Endodermal cell (in vitro differentiated cells): ENCODE data around the gene FBL. TPM values are rescaled to one million over a fixed set of nuclear protein-coding genes. Genes with fewer than 3 reads are reported as not detected.
"Not testable (repeated sequence)": the region's sequence is repeated elsewhere in the genome, so short reads cannot be mapped to it uniquely, and the experiment has no call there.

Source experiments
- DNase-seq: peaks from one replicate; pipeline ENCODE4 v3.0.0-alpha.2; 2017
- H3K27ac ChIP-seq: 2 replicates; pipeline ENCODE4 v1.5.1; 2013; ENCODE audit warnings: mild to moderate bottlenecking, low read depth, low read length, moderate library complexity
- H3K27me3 ChIP-seq: 2 replicates; pipeline ENCODE4 v1.6.1; 2013; ENCODE audit warnings: mild to moderate bottlenecking, low read length, moderate library complexity; ENCODE audit not compliant: insufficient read depth, control insufficient read depth, poor library complexity, severe bottlenecking
- H3K36me3 ChIP-seq: 2 replicates; pipeline ENCODE4 v1.7.0; 2013; ENCODE audit warnings: mild to moderate bottlenecking, low read length, moderate library complexity; ENCODE audit not compliant: control insufficient read depth, insufficient read depth
- H3K4me1 ChIP-seq: one replicate; pipeline ENCODE4 v1.7.0; 2013; ENCODE audit warnings: low read length; ENCODE audit not compliant: control insufficient read depth, insufficient read depth
- H3K4me3 ChIP-seq: 2 replicates; pipeline ENCODE4 v1.5.1; 2013; ENCODE audit warnings: mild to moderate bottlenecking, low read length, moderate library complexity
- H3K9ac ChIP-seq: 2 replicates; pipeline ENCODE4 v1.6.1; 2013; ENCODE audit warnings: mild to moderate bottlenecking, low read length, moderate library complexity; ENCODE audit not compliant: poor library complexity, severe bottlenecking; ENCODE audit errors: extremely low read depth
- H3K9me3 ChIP-seq: 2 replicates; pipeline ENCODE4 v1.6.1; 2013; ENCODE audit warnings: mild to moderate bottlenecking, low read length, moderate library complexity; ENCODE audit not compliant: control insufficient read depth
- H3K27ac Mint-ChIP-seq: 2 replicates; pipeline ENCODE4 v1.8.0; 2020; ENCODE audit warnings: mixed read lengths
- H3K27me3 Mint-ChIP-seq: 2 replicates; pipeline ENCODE4 v1.8.0; 2021; ENCODE audit warnings: mild to moderate bottlenecking, mixed read lengths; ENCODE audit not compliant: insufficient read depth
- H3K36me3 Mint-ChIP-seq: 2 replicates; pipeline ENCODE4 v1.8.0; 2020; ENCODE audit warnings: low read depth, mixed read lengths
- H3K4me1 Mint-ChIP-seq: 2 replicates; pipeline ENCODE4 v1.8.0; 2020; ENCODE audit warnings: mixed read lengths
- H3K4me3 Mint-ChIP-seq: 2 replicates; pipeline ENCODE4 v1.8.0; 2020; ENCODE audit warnings: mild to moderate bottlenecking, moderate library complexity, mixed read lengths
- H3K9me3 Mint-ChIP-seq: 2 replicates; pipeline ENCODE4 v1.8.0; 2020; ENCODE audit warnings: mild to moderate bottlenecking, mixed read lengths
- WGBS, 2 experiments: methylation state at CpG; one replicate each; pipeline versions ENCODE4 v1.1.5 to v1.1.7; 2013; ENCODE audit warnings: missing lambda C conversion rate in 2 of 2, mixed read lengths in 1 of 2; ENCODE audit not compliant: insufficient coverage in 1 of 2, insufficient read length in 1 of 2; 5-methylcytosine and 5-hydroxymethylcytosine counted together
- total RNA-seq, 2 donors: library from RNA; stranded (reverse); fragmentation: NEBNext Ultra II Directional in 1 of 2; extraction: Animal tissue kit (Norgen Biotek cat#: 25700) in 1 of 2; gene quantifications; 2 replicates in 1 of 2; 3 replicates in 1 of 2; pipeline ENCODE4 v1.2.1, GENCODE V29; 2021
- TF ChIP-seq, protein P1 (sequence below): fragments of 200-600 bp; sonication (generic); conservative IDR thresholded peaks from 2 replicates; pipeline ENCODE4 v1.5.0; 2021; ENCODE audit warnings: antibody characterized with exemption, mild to moderate bottlenecking

FBL gene
- total RNA-seq, 2 donors from 2014 or later = 356 to 387 TPM

- Histone ChIP-seq H3K9ac (no peak overlapping the region), H3K27me3 (no peaks in the 10 kb centered on the region), H3K4me1 (no peaks in the 10 kb centered on the region), H3K4me3 (no peak overlapping the region), H3K9me3 (no peaks in the 10 kb centered on the region), H3K36me3 (no peaks in the 10 kb centered on the region), H3K27ac (no peak overlapping the region)
- Mint-ChIP-seq H3K36me3 (no peaks in the 10 kb centered on the region), H3K4me3 (no peak overlapping the region), H3K27me3 (no peaks in the 10 kb centered on the region), H3K4me1 (no peaks in the 10 kb centered on the region), H3K27ac (no peak overlapping the region), H3K9me3 (no peaks in the 10 kb centered on the region)
- TF ChIP-seq, protein P1, sequence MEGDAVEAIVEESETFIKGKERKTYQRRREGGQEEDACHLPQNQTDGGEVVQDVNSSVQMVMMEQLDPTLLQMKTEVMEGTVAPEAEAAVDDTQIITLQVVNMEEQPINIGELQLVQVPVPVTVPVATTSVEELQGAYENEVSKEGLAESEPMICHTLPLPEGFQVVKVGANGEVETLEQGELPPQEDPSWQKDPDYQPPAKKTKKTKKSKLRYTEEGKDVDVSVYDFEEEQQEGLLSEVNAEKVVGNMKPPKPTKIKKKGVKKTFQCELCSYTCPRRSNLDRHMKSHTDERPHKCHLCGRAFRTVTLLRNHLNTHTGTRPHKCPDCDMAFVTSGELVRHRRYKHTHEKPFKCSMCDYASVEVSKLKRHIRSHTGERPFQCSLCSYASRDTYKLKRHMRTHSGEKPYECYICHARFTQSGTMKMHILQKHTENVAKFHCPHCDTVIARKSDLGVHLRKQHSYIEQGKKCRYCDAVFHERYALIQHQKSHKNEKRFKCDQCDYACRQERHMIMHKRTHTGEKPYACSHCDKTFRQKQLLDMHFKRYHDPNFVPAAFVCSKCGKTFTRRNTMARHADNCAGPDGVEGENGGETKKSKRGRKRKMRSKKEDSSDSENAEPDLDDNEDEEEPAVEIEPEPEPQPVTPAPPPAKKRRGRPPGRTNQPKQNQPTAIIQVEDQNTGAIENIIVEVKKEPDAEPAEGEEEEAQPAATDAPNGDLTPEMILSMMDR = no peak
- WGBS, 2 experiments = 86 to 91% methylated on average over 2 to 4 of the region's 4 CpGs
- DNase-seq = no peak
Measured at GRCh38 chr19:39809368-39809767, 36.8 kb downstream of the FBL start.

GRCh38 chr19:39808688-39809087 is 37.5 kb downstream of the FBL start:
- not testable (repeated sequence) for H3K4me3 Mint-ChIP-seq

DNA sequence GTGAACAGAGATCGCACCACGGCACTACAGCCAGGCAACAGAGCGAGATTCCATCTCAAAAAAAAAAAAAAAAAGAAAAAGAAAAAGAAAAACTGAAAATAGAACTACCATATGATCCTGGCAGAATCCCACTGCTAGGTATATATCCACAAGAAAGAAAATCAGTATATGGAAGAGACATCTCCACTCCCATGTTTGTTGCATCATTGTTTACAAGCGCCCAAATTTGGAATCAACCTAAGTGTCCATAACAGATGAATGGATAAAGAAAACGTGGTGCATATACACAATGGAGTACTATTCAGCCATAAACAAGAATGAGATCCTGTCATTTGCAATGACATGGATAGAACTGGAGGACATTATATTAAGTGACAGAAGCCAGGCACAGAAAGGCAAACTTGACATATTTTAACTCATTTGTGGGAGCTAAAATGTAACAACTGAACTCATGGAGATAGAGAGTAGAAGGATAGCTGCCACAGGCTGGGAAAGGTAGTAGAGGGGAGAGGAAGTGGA is 38.3 kb downstream of the FBL start:
- H3K36me3 Mint-ChIP-seq = no peaks in the 10 kb centered on the region
- peaks cover 2% of the 10 kb centered on the region for H3K27me3 Mint-ChIP-seq
- no peaks in the 10 kb centered on the region for H3K9me3 Mint-ChIP-seq
- H3K27ac Mint-ChIP-seq = no peak overlapping the region
- no peak for DNase-seq
- H3K4me3 ChIP-seq = no peak overlapping the region
- TF ChIP-seq, protein P1 = no peak
- no peak overlapping the region for H3K4me3 Mint-ChIP-seq
- WGBS, 2 experiments = 80 to 81% methylated on average over 1 to 5 of the region's 5 CpGs
- H3K36me3 ChIP-seq = no peaks in the 10 kb centered on the region
- no peaks in the 10 kb centered on the region for H3K4me1 ChIP-seq
- H3K9ac ChIP-seq = no peak overlapping the region
- no peak overlapping the region for H3K27ac ChIP-seq
- H3K27me3 ChIP-seq = peaks cover 3% of the 10 kb centered on the region
- no peaks in the 10 kb centered on the region for H3K9me3 ChIP-seq
- H3K4me1 Mint-ChIP-seq = no peaks in the 10 kb centered on the region

More at GRCh38 chr19:39808688-39809087, 37.5 kb downstream of the FBL start:
- H3K27me3 ChIP-seq, H3K9me3 ChIP-seq, H3K27me3 Mint-ChIP-seq, H3K27ac ChIP-seq, H3K4me1 Mint-ChIP-seq, H3K36me3 ChIP-seq, DNase-seq, H3K9ac ChIP-seq, H3K4me3 ChIP-seq, H3K4me1 ChIP-seq, H3K9me3 Mint-ChIP-seq, H3K36me3 Mint-ChIP-seq, H3K27ac Mint-ChIP-seq: not testable (repeated sequence)
- 92 to 94% methylated on average over 2 to 6 of the region's 7 CpGs for WGBS, 2 experiments

- Histone ChIP-seq H3K9me3 (no peaks in the 10 kb centered on the region), H3K27ac (no peak overlapping the region), H3K4me1 (no peaks in the 10 kb centered on the region), H3K9ac (no peak overlapping the region), H3K27me3 (peaks cover 10% of the 10 kb centered on the region), H3K36me3 (no peaks in the 10 kb centered on the region), H3K4me3 (no peak overlapping the region)
- no peak overlapping the region for H3K27ac Mint-ChIP-seq
- no peaks in the 10 kb centered on the region for H3K9me3 Mint-ChIP-seq
- DNase-seq = no peak
- TF ChIP-seq, protein P1 = no peak
- no peak overlapping the region for H3K4me3 Mint-ChIP-seq
- 95 to 96% methylated on average over 5 of the region's 5 CpGs for WGBS, 2 experiments
- H3K27me3 Mint-ChIP-seq = peaks cover 4% of the 10 kb centered on the region
- H3K4me1 Mint-ChIP-seq = no peaks in the 10 kb centered on the region
- H3K36me3 Mint-ChIP-seq = no peaks in the 10 kb centered on the region
Measured at GRCh38 chr19:39805104-39805503, 41.1 kb downstream of the FBL start.
